Mesothelial cell of epicardium (in vitro differentiated cells): ENCODE measurements around the gene REEP1. TPM values are rescaled to one million over a fixed set of nuclear protein-coding genes. Genes with fewer than 3 reads are reported as not detected.

ENCODE experiments used
- DNase-seq, 2 experiments: peaks; one replicate each; pipeline ENCODE4 v3.0.0; 2021; ENCODE audit warnings: low spot score in 2 of 2; ENCODE audit not compliant: unreplicated experiment in 2 of 2
- H3K27ac Mint-ChIP-seq: 2 replicates; pipeline ENCODE4 v1.8.0; 2021; ENCODE audit warnings: mixed read lengths
- H3K27me3 Mint-ChIP-seq: 2 replicates; pipeline ENCODE4 v1.8.0; 2021; ENCODE audit warnings: low read depth, mixed read lengths
- H3K36me3 Mint-ChIP-seq: 2 replicates; pipeline ENCODE4 v1.8.0; 2021; ENCODE audit warnings: mixed read lengths
- H3K4me1 Mint-ChIP-seq: 2 replicates; pipeline ENCODE4 v1.8.0; 2021; ENCODE audit warnings: mixed read lengths
- H3K4me3 Mint-ChIP-seq: 2 replicates; pipeline ENCODE4 v1.8.0; 2021; ENCODE audit warnings: mild to moderate bottlenecking, moderate library complexity, mixed read lengths
- H3K9me3 Mint-ChIP-seq: 2 replicates; pipeline ENCODE4 v1.8.0; 2021; ENCODE audit warnings: mixed read lengths
- CTCF ChIP-seq: fragments of 200-600 bp; sonication (generic); IDR thresholded peaks from one replicate; pipeline ENCODE4 v1.5.0; 2021; ENCODE audit warnings: antibody characterized with exemption; ENCODE audit not compliant: unreplicated experiment
- total RNA-seq: library from RNA; stranded (reverse); gene quantifications from 3 replicates; pipeline ENCODE4 v1.2.1, GENCODE V29; 2021

REEP1 gene
- total RNA-seq, 1 donor from 2014 or later: 1.9 TPM

GRCh38 chr2:86372641-86373502 is 35.4 kb upstream of the REEP1 start:
- DNase-seq: no peak
- Mint-ChIP-seq H3K4me3 (no peak overlapping the region), H3K4me1 (peaks cover 5% of the 10 kb centered on the region), H3K36me3 (no peaks in the 10 kb centered on the region), H3K27ac (no peak overlapping the region), H3K27me3 (peaks cover 24% of the 10 kb centered on the region), H3K9me3 (no peaks in the 10 kb centered on the region)
- peak; percentile 46 for TF ChIP-seq CTCF

GRCh38 chr2:86372133-86372532 is 34.7 kb upstream of the REEP1 start:
- Mint-ChIP-seq H3K4me1 (peaks cover 5% of the 10 kb centered on the region), H3K36me3 (no peaks in the 10 kb centered on the region), H3K27ac (no peak overlapping the region), H3K27me3 (peaks cover 21% of the 10 kb centered on the region), H3K4me3 (no peak overlapping the region), H3K9me3 (no peaks in the 10 kb centered on the region)
- no peak for TF ChIP-seq CTCF
- no peak for DNase-seq

- no peak for TF ChIP-seq CTCF
- H3K36me3 Mint-ChIP-seq: no peaks in the 10 kb centered on the region
- H3K27ac Mint-ChIP-seq: peak overlapping the region; percentile 11
- DNase-seq: no peak
- H3K27me3 Mint-ChIP-seq: peaks cover 17% of the 10 kb centered on the region
- peaks cover 5% of the 10 kb centered on the region for H3K4me1 Mint-ChIP-seq
- no peak overlapping the region for H3K4me3 Mint-ChIP-seq
- H3K9me3 Mint-ChIP-seq: no peaks in the 10 kb centered on the region
These were observed 34.1 kb upstream of the REEP1 start for GRCh38 chr2:86371527-86371926.

DNA sequence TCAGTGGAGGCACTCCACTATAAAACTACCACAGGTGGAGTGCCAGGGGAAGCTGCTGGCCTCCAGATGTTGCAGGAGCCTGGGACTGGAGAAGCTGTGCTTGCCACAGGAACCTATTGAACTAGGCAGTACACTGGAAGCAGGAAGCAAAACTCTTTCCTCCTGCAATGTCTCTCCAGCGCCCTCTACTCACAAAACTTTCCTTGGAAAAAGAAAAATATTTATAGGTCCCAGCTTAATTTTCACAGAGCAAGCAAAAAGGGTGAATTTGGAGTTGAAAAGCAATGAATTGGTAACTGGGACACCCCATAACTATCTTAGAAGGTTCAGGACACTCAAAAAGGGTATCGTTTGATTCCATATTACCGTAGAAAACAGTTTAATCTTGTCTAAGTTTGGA is 33.2 kb upstream of the REEP1 start:
- no peak overlapping the region for H3K4me3 Mint-ChIP-seq
- TF ChIP-seq CTCF: no peak
- no peaks in the 10 kb centered on the region for H3K9me3 Mint-ChIP-seq
- no peaks in the 10 kb centered on the region for H3K36me3 Mint-ChIP-seq
- no peak for DNase-seq
- H3K27me3 Mint-ChIP-seq: peaks cover 17% of the 10 kb centered on the region
- peaks cover 5% of the 10 kb centered on the region for H3K4me1 Mint-ChIP-seq
- H3K27ac Mint-ChIP-seq: no peak overlapping the region

DNA sequence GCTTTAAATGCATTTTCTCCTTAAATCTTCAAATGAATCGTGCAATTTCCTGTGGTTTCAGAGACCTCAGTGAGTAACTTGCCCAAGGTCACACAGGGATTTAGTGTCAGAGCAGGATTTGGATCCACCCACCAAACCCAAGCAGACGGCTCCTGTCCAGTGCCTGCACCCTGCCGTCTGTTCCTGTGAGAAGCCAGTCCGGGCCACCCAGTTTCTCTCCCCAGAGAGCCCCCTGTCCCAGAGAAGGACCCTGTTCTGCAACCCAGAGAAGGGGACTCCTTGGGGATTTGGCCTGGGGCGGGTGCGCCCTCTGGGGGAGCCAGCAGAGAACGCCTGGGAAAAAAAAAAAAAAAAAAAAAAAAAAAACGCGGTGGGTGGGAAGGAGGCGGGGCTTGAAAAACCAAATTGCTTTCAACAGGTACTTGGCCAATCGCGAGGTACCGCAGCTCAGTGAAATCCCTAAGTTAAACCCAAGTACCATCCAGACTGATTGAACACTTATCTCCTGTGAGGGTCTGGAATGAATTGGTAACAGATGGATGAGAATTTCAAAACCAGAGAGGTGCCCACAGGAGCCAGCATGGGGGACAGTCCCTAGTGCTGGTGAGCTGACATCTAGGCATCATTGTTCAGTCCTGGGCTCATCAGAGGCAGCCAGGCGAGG is 30.9 kb upstream of the REEP1 start:
- peaks cover 12% of the 10 kb centered on the region for H3K27me3 Mint-ChIP-seq
- H3K4me1 Mint-ChIP-seq: peaks cover 5% of the 10 kb centered on the region
- H3K9me3 Mint-ChIP-seq: no peaks in the 10 kb centered on the region
- DNase-seq: peak; percentile 31 to 69
- H3K27ac Mint-ChIP-seq: no peak overlapping the region
- no peaks in the 10 kb centered on the region for H3K36me3 Mint-ChIP-seq
- H3K4me3 Mint-ChIP-seq: no peak overlapping the region
- TF ChIP-seq CTCF: peak; percentile 63
